Upper lobe of left lung (tissue), 4 donors: ENCODE results near the gene OR8G1.

Experiments used
- EP300 ChIP-seq, 4 donors: sonication (generic); formaldehyde crosslinking; IDR thresholded peaks; one replicate each; pipeline ENCODE4 v1.5.1; 2017; ENCODE audit warnings: antibody characterized with exemption in 4 of 4, control low read depth in 2 of 4
- POLR2A ChIP-seq, 4 donors: fragments of 450-650 bp; IDR thresholded peaks; one replicate each; pipeline ENCODE4 v1.5.1; 2016 to 2017; ENCODE audit warnings: antibody characterized with exemption in 4 of 4, mild to moderate bottlenecking in 2 of 4
- POLR2AphosphoS5 ChIP-seq, 2 donors: sonication (generic); formaldehyde crosslinking; IDR thresholded peaks; one replicate each; pipeline ENCODE4 v1.5.1; 2017; ENCODE audit warnings: antibody characterized with exemption in 2 of 2
- TF ChIP-seq, protein P1 (sequence below), 6 experiments: fragments of 450-650 bp in 4 of 6; fragments of 200-600 bp in 2 of 6; sonication (generic) in 2 of 6; IDR thresholded peaks; one replicate each; pipeline ENCODE4 v1.5.1; 2016 to 2019; ENCODE audit warnings: antibody characterized with exemption in 6 of 6

DNA sequence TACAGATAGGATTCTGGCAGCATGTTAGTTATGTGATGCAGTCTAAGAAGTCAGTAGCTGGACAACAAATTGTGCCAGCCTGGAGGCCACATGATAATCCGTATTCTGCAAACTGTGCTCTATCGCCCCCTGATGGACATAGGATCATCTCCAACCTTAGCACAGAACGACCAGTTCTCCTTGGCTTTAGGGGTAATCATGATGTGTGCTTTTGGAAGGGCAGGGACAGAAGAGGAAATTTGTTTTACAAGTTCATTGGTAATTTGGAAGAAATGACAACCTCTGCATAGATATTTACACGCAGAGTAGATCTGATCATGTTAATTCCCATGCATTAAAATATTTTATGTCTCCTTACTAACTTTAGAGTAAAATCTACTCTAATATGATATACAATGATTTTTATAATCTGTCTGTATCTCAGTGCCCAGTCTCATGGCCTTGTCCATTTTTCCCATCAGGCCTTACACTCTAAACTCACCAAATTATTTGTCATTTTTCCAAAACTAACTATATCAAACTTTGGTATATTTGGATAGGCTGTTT, 45.6 kb upstream of the OR8G1 start:
- TF ChIP-seq, protein P1, sequence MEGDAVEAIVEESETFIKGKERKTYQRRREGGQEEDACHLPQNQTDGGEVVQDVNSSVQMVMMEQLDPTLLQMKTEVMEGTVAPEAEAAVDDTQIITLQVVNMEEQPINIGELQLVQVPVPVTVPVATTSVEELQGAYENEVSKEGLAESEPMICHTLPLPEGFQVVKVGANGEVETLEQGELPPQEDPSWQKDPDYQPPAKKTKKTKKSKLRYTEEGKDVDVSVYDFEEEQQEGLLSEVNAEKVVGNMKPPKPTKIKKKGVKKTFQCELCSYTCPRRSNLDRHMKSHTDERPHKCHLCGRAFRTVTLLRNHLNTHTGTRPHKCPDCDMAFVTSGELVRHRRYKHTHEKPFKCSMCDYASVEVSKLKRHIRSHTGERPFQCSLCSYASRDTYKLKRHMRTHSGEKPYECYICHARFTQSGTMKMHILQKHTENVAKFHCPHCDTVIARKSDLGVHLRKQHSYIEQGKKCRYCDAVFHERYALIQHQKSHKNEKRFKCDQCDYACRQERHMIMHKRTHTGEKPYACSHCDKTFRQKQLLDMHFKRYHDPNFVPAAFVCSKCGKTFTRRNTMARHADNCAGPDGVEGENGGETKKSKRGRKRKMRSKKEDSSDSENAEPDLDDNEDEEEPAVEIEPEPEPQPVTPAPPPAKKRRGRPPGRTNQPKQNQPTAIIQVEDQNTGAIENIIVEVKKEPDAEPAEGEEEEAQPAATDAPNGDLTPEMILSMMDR (IDR thresholded peaks at IDR 0.05): peak; percentile 31 to 71 (median 48)
- TF ChIP-seq POLR2AphosphoS5 (IDR thresholded peaks at IDR 0.05) (no peak), POLR2A (IDR thresholded peaks at IDR 0.05) (no peak), EP300 (IDR thresholded peaks at IDR 0.05) (no peak)
